GM12872 (cell line): ENCODE data around the gene TENM4.

Experiments
- TF ChIP-seq, protein P1 (sequence below): IDR thresholded peaks from 3 replicates; pipeline ENCODE4 v1.5.1; 2011; ENCODE audit warnings: low read depth, mild to moderate bottlenecking, low read length, moderate library complexity; ENCODE audit not compliant: insufficient read depth

TENM4 gene

DNA sequence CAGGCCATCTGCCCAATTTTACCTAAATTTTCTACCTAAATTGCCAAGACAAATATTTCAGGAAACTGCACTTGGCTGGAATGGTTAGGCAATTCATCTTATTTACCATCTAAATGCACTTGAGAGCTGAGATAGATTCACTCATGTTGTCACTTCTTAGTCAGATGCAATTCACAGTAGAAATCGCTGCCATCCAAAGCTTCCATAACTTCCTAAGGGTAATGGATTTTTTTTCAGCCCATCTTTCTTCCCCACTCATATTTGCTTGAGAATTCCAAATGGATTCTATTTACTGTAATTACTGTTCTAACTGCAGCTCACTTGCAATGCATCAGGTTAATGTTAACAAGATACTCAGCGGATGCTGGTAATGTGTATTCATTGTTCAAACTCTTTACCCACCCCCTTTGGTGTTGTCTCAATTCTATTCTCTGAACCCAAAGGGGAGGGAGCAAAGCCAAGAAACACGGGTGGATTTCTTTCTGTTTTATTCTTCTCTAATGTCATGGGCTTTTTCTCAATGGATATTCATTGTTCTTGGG is 96.0 kb downstream of the TENM4 start:
- TF ChIP-seq, protein P1, sequence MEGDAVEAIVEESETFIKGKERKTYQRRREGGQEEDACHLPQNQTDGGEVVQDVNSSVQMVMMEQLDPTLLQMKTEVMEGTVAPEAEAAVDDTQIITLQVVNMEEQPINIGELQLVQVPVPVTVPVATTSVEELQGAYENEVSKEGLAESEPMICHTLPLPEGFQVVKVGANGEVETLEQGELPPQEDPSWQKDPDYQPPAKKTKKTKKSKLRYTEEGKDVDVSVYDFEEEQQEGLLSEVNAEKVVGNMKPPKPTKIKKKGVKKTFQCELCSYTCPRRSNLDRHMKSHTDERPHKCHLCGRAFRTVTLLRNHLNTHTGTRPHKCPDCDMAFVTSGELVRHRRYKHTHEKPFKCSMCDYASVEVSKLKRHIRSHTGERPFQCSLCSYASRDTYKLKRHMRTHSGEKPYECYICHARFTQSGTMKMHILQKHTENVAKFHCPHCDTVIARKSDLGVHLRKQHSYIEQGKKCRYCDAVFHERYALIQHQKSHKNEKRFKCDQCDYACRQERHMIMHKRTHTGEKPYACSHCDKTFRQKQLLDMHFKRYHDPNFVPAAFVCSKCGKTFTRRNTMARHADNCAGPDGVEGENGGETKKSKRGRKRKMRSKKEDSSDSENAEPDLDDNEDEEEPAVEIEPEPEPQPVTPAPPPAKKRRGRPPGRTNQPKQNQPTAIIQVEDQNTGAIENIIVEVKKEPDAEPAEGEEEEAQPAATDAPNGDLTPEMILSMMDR, result no peak

DNA sequence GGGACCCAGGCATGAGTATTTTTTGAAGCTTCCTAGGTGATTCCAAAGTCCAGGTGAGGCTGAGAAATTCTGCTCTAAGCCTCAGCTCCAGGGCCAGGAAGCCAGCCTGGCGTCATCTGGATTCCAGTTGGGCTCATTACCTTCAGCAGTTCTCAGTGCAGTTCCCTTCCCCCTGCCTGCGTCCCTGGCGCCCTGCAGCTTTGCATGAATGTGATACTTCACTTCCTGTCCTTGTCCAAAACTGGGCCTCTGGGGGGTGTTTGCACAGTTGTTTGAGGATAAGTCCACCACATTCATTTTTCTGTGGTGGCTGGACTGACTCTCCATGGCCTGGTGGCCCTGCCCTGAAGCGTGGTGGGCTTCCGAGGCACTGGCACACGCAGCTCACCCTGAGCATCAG is 98.1 kb downstream of the TENM4 start:
- TF ChIP-seq, protein P1, result no peak

- TF ChIP-seq, protein P1, result no peak
Measured at GRCh38 chr11:79342236-79342635, 98.6 kb downstream of the TENM4 start.

GRCh38 chr11:79340535-79340934 is 100.3 kb downstream of the TENM4 start:
- TF ChIP-seq, protein P1, result no peak

DNA sequence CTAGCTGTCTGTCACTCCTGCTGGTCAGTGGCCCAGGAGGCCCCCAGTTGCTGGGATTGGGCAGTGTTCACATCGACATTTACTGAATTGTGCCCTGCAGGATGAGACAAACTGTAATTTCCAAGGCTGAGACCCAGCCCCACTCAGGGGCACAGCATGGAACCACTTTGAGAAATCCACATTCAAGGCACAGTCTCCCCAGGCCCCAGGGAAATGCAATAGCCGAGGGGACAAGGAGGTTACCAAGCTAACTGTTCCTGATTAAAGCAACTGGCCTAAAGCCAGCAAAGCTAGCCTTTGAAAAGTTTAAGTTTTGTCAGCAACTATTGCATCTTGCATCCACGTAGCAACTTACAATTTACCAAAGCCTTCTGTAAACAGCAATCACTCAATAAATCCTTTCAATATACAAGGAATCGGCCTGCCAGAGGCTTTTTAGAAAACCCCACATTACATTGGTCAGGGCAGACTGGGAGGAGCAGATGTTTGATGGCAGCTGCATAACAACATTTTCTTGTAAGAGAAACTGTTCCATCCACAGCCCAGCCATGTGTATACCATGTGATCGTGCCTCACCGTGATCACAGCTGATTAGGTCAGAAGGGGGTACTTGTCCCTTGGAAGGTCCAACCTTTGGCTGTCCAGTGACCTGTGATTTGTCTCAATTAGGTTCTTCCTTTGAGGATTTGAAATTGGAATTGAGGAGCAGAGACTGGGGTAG is 103.9 kb downstream of the TENM4 start:
- TF ChIP-seq, protein P1, result no peak

DNA sequence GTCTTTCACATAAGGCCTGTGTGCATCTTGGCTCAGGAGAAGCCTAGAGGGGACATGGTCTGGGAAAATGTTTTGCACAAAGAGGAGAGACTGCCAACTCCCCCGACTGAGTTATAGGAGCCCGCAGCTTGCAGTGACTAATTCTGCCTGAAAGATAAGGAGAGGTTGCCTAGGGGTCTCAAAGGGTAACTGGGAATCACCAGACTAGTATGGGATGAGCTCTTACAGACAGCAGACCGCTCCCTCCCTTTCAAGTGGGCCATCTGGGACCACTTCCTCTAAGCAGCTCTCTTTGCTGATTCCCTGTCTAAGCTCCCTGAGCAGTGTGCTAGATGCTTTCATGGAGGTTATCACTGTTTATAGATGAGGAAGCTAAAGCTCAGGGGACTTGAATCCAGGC is 105.1 kb downstream of the TENM4 start:
- TF ChIP-seq, protein P1, result no peak

- TF ChIP-seq, protein P1, result no peak
Measured at GRCh38 chr11:79333355-79333754, 107.5 kb downstream of the TENM4 start.
